NCI-H1436 (cell line): ENCODE data around the gene GFER.
A peak's percentile ranks its signal among the peaks of the same experiment; 100 is the strongest.
"Not testable (repeated sequence)": the region's sequence is repeated elsewhere in the genome, so short reads cannot be mapped to it uniquely, and the experiment has no call there.

ENCODE experiments used
- DNase-seq: peaks from one replicate; lab custom pipeline; 2025; lab: John Stamatoyannopoulos, UW

The GFER gene

GRCh38 chr16:1983544-1984346 is at the start of gene GFER:
Gene GFER (plus strand): TSS chr16:1984193. CDS start chr16:1984219, 26 bp downstream.
- DNase-seq = peak; percentile 73

GRCh38 chr16:1936945-1937479 is 47.0 kb upstream of the GFER start:
- no peak for DNase-seq

- DNase-seq = no peak
Observed at GRCh38 chr16:1938316-1938715, 45.7 kb upstream of the GFER start.

- DNase-seq = no peak
Observed at GRCh38 chr16:1938910-1939309, 45.1 kb upstream of the GFER start.

- not testable (repeated sequence) for DNase-seq
Observed at GRCh38 chr16:1939833-1940232, 44.2 kb upstream of the GFER start.

- DNase-seq = no peak
Observed at GRCh38 chr16:1940273-1941161, 43.5 kb upstream of the GFER start.

GRCh38 chr16:1941162-1942046 is 42.6 kb upstream of the GFER start:
- no peak for DNase-seq

- DNase-seq = no peak
Observed at GRCh38 chr16:1942047-1942809, 41.8 kb upstream of the GFER start.

- peak; percentile 100 for DNase-seq
Observed at GRCh38 chr16:1942810-1943726, 40.9 kb upstream of the GFER start, which contains the start of gene MSRB1. Gene MSRB1 (minus strand): TSS chr16:1943199. CDS start chr16:1943156, 43 bp downstream.

GRCh38 chr16:1944612-1945199 is 39.3 kb upstream of the GFER start:
- DNase-seq = no peak

- no peak for DNase-seq
Observed at GRCh38 chr16:1945559-1946391, 38.2 kb upstream of the GFER start.

GRCh38 chr16:1946495-1947368 is 37.3 kb upstream of the GFER start:
- DNase-seq = no peak

GRCh38 chr16:1947369-1947670 is 36.7 kb upstream of the GFER start:
- no peak for DNase-seq

GRCh38 chr16:1949507-1949906 is 34.5 kb upstream of the GFER start:
- no peak for DNase-seq

- no peak for DNase-seq
Observed at GRCh38 chr16:1950047-1950446, 33.9 kb upstream of the GFER start.

- DNase-seq = no peak
Observed at GRCh38 chr16:1950559-1950958, 33.4 kb upstream of the GFER start.

- no peak for DNase-seq
Observed at GRCh38 chr16:1953734-1954133, 30.3 kb upstream of the GFER start.
